Retina (tissue), 1 donor: Measurements from ENCODE around the gene RBMS3.
"Not testable (repeated sequence)": the region's sequence is repeated elsewhere in the genome, so short reads cannot be mapped to it uniquely, and the experiment has no call there.

ENCODE experiments used
- DNase-seq: peaks from one replicate; pipeline ENCODE4 v3.0.0-alpha.2; 2016

Gene RBMS3

GRCh38 chr3:29757054-29757777 lies 476.3 kb downstream of the RBMS3 start:
- no peak for DNase-seq

- no peak for DNase-seq
These were observed 477.2 kb downstream of the RBMS3 start for GRCh38 chr3:29758108-29758433.

GRCh38 chr3:29758434-29759322 lies 477.8 kb downstream of the RBMS3 start:
- DNase-seq: no peak

GRCh38 chr3:29759411-29760225 lies 478.7 kb downstream of the RBMS3 start:
- peak; percentile 58 for DNase-seq

GRCh38 chr3:29760226-29760685 lies 479.4 kb downstream of the RBMS3 start:
- no peak for DNase-seq

- no peak for DNase-seq
These were observed 480.6 kb downstream of the RBMS3 start for GRCh38 chr3:29761517-29761916.

- no peak for DNase-seq
These were observed 482.2 kb downstream of the RBMS3 start for GRCh38 chr3:29763115-29763514.

- DNase-seq: no peak
These were observed 483.2 kb downstream of the RBMS3 start for GRCh38 chr3:29764041-29764440.

GRCh38 chr3:29764603-29765254 lies 483.9 kb downstream of the RBMS3 start:
- DNase-seq: no peak

GRCh38 chr3:29771602-29772001 lies 490.7 kb downstream of the RBMS3 start:
- no peak for DNase-seq

- DNase-seq: no peak
These were observed 491.6 kb downstream of the RBMS3 start for GRCh38 chr3:29772436-29772835.

- DNase-seq: no peak
These were observed 492.6 kb downstream of the RBMS3 start for GRCh38 chr3:29773481-29773880.

GRCh38 chr3:29775340-29775739 lies 494.5 kb downstream of the RBMS3 start:
- DNase-seq: no peak

- DNase-seq: no peak
These were observed 497.0 kb downstream of the RBMS3 start for GRCh38 chr3:29777869-29778268.

GRCh38 chr3:29789686-29790085 lies 508.8 kb downstream of the RBMS3 start:
- no peak for DNase-seq

GRCh38 chr3:29796808-29797207 lies 515.9 kb downstream of the RBMS3 start:
- DNase-seq: no peak

- DNase-seq: no peak
These were observed 521.2 kb downstream of the RBMS3 start for GRCh38 chr3:29802057-29802456.

GRCh38 chr3:29804044-29804443 lies 523.2 kb downstream of the RBMS3 start:
- no peak for DNase-seq

GRCh38 chr3:29805757-29806156 lies 524.9 kb downstream of the RBMS3 start:
- DNase-seq: no peak

GRCh38 chr3:29808324-29808723 lies 527.5 kb downstream of the RBMS3 start:
- not testable (repeated sequence) for DNase-seq

- DNase-seq: no peak
These were observed 541.2 kb downstream of the RBMS3 start for GRCh38 chr3:29822071-29822470.

GRCh38 chr3:29823233-29823632 lies 542.4 kb downstream of the RBMS3 start:
- no peak for DNase-seq

GRCh38 chr3:29826712-29827111 lies 545.8 kb downstream of the RBMS3 start:
- no peak for DNase-seq
